NB4 (cell line): ENCODE data around the gene MED13L.

Source experiments
- CTCF ChIP-seq: IDR thresholded peaks from one replicate; pipeline ENCODE4 v1.5.1; 2012; ENCODE audit warnings: low read depth, low read length
- MAX ChIP-seq: IDR thresholded peaks from 2 replicates; pipeline ENCODE4 v1.6.1; 2011; ENCODE audit warnings: low read depth, low read length
- POLR2A ChIP-seq: IDR thresholded peaks from 2 replicates; pipeline ENCODE4 v1.6.1; 2011; ENCODE audit warnings: mild to moderate bottlenecking; ENCODE audit not compliant: insufficient read length; ENCODE audit errors: extremely low read depth

GRCh38 chr12:115979851-115980250, 297.6 kb downstream of the MED13L start:
- TF ChIP-seq POLR2A (no peak), CTCF (no peak), MAX (no peak)
